ENCODE data around the gene DTL.

DNA sequence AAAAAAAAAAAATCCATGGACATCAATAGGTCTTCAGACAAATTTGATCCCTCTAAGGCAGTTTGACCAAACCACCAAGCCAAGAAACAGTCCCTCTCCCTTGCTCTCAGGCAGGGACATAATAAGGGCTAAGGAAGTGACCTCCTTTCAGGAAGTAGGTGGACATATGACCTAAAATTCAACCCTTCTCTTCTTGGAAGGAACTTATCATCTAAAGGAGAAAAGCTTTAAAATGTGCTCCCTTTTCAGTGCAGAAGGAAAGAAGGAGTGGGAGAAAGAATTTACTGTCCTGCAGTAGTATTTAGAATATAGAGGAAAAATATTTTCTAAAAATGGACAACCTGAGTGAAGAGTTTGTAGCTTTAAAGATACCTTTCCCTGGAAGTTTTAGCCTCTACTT, 118.1 kb downstream of the DTL start:
- TF ChIP-seq, protein P1, sequence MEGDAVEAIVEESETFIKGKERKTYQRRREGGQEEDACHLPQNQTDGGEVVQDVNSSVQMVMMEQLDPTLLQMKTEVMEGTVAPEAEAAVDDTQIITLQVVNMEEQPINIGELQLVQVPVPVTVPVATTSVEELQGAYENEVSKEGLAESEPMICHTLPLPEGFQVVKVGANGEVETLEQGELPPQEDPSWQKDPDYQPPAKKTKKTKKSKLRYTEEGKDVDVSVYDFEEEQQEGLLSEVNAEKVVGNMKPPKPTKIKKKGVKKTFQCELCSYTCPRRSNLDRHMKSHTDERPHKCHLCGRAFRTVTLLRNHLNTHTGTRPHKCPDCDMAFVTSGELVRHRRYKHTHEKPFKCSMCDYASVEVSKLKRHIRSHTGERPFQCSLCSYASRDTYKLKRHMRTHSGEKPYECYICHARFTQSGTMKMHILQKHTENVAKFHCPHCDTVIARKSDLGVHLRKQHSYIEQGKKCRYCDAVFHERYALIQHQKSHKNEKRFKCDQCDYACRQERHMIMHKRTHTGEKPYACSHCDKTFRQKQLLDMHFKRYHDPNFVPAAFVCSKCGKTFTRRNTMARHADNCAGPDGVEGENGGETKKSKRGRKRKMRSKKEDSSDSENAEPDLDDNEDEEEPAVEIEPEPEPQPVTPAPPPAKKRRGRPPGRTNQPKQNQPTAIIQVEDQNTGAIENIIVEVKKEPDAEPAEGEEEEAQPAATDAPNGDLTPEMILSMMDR (IDR thresholded peaks at IDR 0.05), result no peak
- no peak for TF ChIP-seq POLR2AphosphoS5 (IDR thresholded peaks at IDR 0.05)
- no peak for TF ChIP-seq POLR2A (IDR thresholded peaks at IDR 0.05; ENCODE audit: low read depth)
- TF ChIP-seq EP300 (IDR thresholded peaks at IDR 0.05), result no peak
